ENCODE measurements around the gene ATG5. TPM values are rescaled to one million over a fixed set of nuclear protein-coding genes. Genes with fewer than 3 reads are reported as not detected.
A peak's percentile ranks its signal among the peaks of the same experiment; 100 is the strongest.

The ATG5 gene
- polyA plus RNA-seq, 1 of the 3 experiments (the other 2 are of a cell fraction) = 15.5 TPM

GRCh38 chr6:106315765-106316374 lies 9.7 kb downstream of the ATG5 start:
- H3K79me2 ChIP-seq (ENCODE audit: insufficient read depth) = peaks cover 97% of the 10 kb centered on the region
- ChIA-PET POLR2A (no interaction called here), CTCF (interaction anchor here (1.0 kb wide), 1 partner anchor 15 kb away, joined by 5 read pairs; no protein-coding TSS in a partner anchor)
- no peak overlapping the region for H3K9ac ChIP-seq
- no peak overlapping the region for H2AFZ ChIP-seq (ENCODE audit: low read depth)
- H3K4me1 ChIP-seq (ENCODE audit: control insufficient read depth in 1 of 2, insufficient read depth in 2 of 2, low read depth in 1 of 2, low read length in 1 of 2) = peaks cover 5 to 15% of the 10 kb centered on the region in 2 experiments; a peak in 3 of 4 replicates
- no peak for DNase-seq
- WGBS (ENCODE audit: low lambda C conversion rate) = 32% methylated on average over 6 of the region's 6 CpGs
- no peaks in the 10 kb centered on the region for H3K9me3 ChIP-seq
- peaks cover 22% of the 10 kb centered on the region for H3F3A ChIP-seq (replicated peaks; ENCODE audit: insufficient read depth)
- no peak for TF ChIP-seq SMC3 (IDR thresholded peaks at IDR 0.05; ENCODE audit: low read depth, low read length)
- peak; percentile 80 for TF ChIP-seq PBX3 (IDR thresholded peaks at IDR 0.05)
- peak; percentile 65 for TF ChIP-seq NFIC (IDR thresholded peaks at IDR 0.05; ENCODE audit: borderline replicate concordance)
- TF ChIP-seq TCF12 (IDR thresholded peaks at IDR 0.05) = peak; percentile 54; the same call in 1 of the 2 replicates
- H3K27me3 ChIP-seq (ENCODE audit: insufficient read depth) = no peaks in the 10 kb centered on the region
- peak overlapping the region in 1 of 2 experiments; percentile 8; a peak in 1 of 4 replicates for H3K27ac ChIP-seq (ENCODE audit: low read depth in 2 of 2, low read length in 1 of 2)
- H3K4me3 ChIP-seq (ENCODE audit: low read depth in 2 of 2, low read length in 1 of 2) = no peak overlapping the region
- peaks cover 18% of the 10 kb centered on the region for H4K20me1 ChIP-seq (ENCODE audit: insufficient read depth)
- no peaks in the 10 kb centered on the region for H3K9me2 ChIP-seq
- peak overlapping the region; percentile 23; the same call in 1 of the 2 replicates for H3K4me2 ChIP-seq
- peaks cover 27 to 35% of the 10 kb centered on the region in 2 experiments for H3K36me3 ChIP-seq (replicated peaks in 1 of 2; ENCODE audit: control insufficient read depth in 1 of 2, insufficient read depth in 2 of 2, low read length in 1 of 2)

GRCh38 chr6:106309766-106310373 lies 15.7 kb downstream of the ATG5 start:
- CTCF ChIA-PET = interaction anchor here (1.0 to 1.3 kb wide), 3 partner anchors 9 to 86 kb away, joined by 3 to 6 read pairs (median 4); partner anchors contain the start of gene ATG5
- Histone ChIP-seq H3K36me3 (replicated peaks in 1 of 2; ENCODE audit: control insufficient read depth in 1 of 2, insufficient read depth in 2 of 2, low read length in 1 of 2) (peaks cover 23 to 52% of the 10 kb centered on the region in 2 experiments), H3K9ac (no peak overlapping the region), H3K9me2 (no peaks in the 10 kb centered on the region), H3K4me3 (ENCODE audit: low read depth in 2 of 2, low read length in 1 of 2) (peak overlapping the region in 1 of 2 experiments; percentile 20; a peak in 1 of 4 replicates), H3K27me3 (ENCODE audit: insufficient read depth) (no peaks in the 10 kb centered on the region), H3K79me2 (ENCODE audit: insufficient read depth) (peaks cover 81% of the 10 kb centered on the region), H3K4me1 (ENCODE audit: control insufficient read depth in 1 of 2, insufficient read depth in 2 of 2, low read depth in 1 of 2, low read length in 1 of 2) (peaks cover 0 to 31% of the 10 kb centered on the region in 2 experiments; a peak in 2 of 4 replicates), H4K20me1 (ENCODE audit: insufficient read depth) (no peaks in the 10 kb centered on the region), H2AFZ (ENCODE audit: low read depth) (no peak overlapping the region), H3K27ac (ENCODE audit: low read depth in 2 of 2, low read length in 1 of 2) (peak overlapping the region; percentile 54 to 79; a peak in 3 of 4 replicates), H3K4me2 (peak overlapping the region; percentile 41; the same call in 1 of the 2 replicates), H3K9me3 (no peaks in the 10 kb centered on the region), H3F3A (replicated peaks; ENCODE audit: insufficient read depth) (peaks cover 34% of the 10 kb centered on the region)
- POLR2A ChIA-PET = no interaction called here
- WGBS (ENCODE audit: low lambda C conversion rate) = 61% methylated on average over 3 of the region's 3 CpGs
- no peak for DNase-seq
- TF ChIP-seq RFX5 (IDR thresholded peaks at IDR 0.05; ENCODE audit: low read length) = no peak
- no peak for TF ChIP-seq YY1 (IDR thresholded peaks at IDR 0.05; ENCODE audit: low read depth)
- no peak for TF ChIP-seq USF2 (IDR thresholded peaks at IDR 0.05; ENCODE audit: borderline replicate concordance, low read depth, low read length)
- no peak for TF ChIP-seq EZH2phosphoT487 (IDR thresholded peaks at IDR 0.05; ENCODE audit: borderline replicate concordance, low read depth)
- TF ChIP-seq ZBTB33 (IDR thresholded peaks at IDR 0.05; ENCODE audit: borderline replicate concordance, low read depth) = no peak
- no peak for TF ChIP-seq SIN3A (IDR thresholded peaks at IDR 0.05; ENCODE audit: borderline replicate concordance, low read depth, low read length)
- TF ChIP-seq USF1 (IDR thresholded peaks at IDR 0.05; ENCODE audit: borderline replicate concordance, low read depth) = no peak
- peak; percentile 62; the same call in 1 of the 2 replicates for TF ChIP-seq FOXM1 (IDR thresholded peaks at IDR 0.05; ENCODE audit: low read depth)
- TF ChIP-seq FOSL2 (IDR thresholded peaks at IDR 0.05; ENCODE audit: borderline replicate concordance, low read depth) = peak; percentile 83
- peak; percentile 69 for TF ChIP-seq TCF12 (IDR thresholded peaks at IDR 0.05)
- no peak for TF ChIP-seq IRF3 (IDR thresholded peaks at IDR 0.05; ENCODE audit: low read depth, low read length)

Measured in SK-N-SH (cell line).